HG03520 (cell line): ENCODE data around the gene ASGR2.

ENCODE experiments used
- ATAC-seq: cut with Tn5 transposase; IDR thresholded peaks from one replicate; pipeline ENCODE4 v1.9.1; 2021; ENCODE audit warnings: mild to moderate bottlenecking, moderate library complexity; ENCODE audit not compliant: unreplicated experiment

ASGR2 gene

DNA sequence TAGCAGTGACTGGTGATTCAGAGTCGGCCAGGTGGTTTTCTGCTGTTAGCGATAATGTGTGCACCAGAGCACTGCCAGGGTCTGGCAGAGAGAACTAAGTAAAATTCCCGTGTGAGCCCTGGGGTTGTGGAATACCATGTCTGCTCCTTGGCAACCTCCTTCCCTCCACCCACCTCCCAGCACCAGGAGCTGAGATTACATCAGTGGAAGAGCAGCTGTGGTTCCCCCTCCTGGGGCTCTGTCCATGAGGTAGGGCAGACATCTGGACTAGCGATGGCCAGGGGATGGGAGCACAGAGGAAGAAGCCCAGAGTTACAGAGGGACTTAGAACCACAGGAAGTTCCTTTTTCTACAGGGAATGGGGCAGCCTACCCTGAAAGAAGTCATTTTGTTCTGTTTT is 50.4 kb downstream of the ASGR2 start:
- no peak for ATAC-seq

DNA sequence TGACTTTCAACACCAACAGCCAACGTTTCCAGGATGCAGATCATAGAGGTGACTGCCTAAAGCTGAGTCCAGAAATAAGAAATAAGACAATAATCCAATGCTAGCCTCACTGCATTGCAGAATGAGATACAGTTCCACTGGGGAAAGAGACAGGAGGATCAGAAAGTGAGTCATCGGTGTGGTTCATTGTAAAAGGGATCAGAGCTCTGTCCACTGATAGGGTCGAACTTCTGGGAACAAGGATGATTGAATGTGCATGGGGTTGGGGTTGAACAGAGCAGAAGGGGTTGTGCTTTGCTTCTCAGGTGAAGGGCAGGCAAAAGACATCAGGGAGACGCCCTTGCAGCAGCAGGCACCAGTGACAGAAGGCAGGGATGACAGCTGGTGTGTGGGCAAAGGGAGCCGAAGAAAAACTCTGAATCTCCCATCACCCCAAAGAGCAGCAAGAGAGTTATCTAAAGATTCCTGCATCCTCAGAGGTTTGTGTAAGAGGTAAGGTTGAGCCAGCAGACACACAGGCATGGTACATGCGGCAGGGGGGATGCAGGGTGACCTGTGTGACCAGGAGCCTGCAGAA is 51.0 kb downstream of the ASGR2 start:
- ATAC-seq = no peak

DNA sequence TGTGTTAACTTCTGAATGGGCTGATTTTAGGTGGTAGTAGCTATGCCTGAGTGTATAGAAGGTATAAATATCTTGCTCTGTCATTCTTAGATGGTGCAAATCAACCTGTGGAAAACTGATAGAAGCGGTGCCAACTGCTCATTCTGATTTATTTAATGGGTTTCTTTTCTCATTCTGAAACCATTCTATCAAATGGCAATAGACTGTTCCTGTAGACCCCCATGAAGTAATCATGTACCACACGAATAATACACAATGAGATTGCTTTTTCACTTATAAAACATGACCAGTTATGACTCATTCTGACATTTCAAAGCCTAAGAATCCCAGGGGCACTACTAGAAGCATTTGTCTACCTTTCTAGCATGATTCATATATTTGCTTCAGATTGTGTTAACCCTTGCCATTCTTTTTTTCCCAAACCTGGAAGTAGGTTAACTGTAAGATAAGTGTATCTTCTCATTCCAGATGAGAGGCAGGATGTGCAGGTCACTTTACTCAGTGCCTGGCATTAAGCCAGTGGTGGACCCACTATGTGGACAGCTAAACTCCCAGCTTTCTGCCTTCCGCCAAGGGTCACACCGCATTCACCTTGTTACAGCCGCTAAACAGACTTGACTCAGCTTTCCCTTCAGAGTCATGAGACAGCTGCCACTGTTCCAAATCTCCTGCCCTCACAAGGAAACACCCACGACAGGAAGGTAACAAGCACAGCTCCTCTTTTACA is 54.3 kb downstream of the ASGR2 start:
- ATAC-seq = no peak

GRCh38 chr17:7058831-7059447 is 55.7 kb downstream of the ASGR2 start:
- ATAC-seq = no peak

DNA sequence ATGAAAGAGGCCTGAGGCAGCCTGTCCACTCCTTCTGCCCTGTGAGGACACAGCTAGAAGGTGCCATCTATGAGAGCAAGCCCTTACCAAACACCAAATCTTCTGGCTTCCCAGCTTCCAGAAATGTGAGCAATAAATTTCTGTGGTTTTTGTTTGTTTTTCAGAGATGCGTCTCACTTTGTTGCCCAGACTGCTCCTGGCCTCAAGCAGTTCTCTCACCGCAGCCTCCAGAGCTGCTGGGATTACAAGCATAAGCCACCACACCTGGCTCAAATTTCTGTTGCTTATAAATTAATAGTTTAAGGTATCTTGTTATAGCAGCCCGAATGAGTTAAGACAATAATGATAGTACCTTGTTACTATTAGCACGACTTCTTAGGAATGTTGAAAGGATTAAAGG is 58.2 kb downstream of the ASGR2 start:
- no peak for ATAC-seq
